ENCODE data around the gene SMARCE1.

Gene SMARCE1

DNA sequence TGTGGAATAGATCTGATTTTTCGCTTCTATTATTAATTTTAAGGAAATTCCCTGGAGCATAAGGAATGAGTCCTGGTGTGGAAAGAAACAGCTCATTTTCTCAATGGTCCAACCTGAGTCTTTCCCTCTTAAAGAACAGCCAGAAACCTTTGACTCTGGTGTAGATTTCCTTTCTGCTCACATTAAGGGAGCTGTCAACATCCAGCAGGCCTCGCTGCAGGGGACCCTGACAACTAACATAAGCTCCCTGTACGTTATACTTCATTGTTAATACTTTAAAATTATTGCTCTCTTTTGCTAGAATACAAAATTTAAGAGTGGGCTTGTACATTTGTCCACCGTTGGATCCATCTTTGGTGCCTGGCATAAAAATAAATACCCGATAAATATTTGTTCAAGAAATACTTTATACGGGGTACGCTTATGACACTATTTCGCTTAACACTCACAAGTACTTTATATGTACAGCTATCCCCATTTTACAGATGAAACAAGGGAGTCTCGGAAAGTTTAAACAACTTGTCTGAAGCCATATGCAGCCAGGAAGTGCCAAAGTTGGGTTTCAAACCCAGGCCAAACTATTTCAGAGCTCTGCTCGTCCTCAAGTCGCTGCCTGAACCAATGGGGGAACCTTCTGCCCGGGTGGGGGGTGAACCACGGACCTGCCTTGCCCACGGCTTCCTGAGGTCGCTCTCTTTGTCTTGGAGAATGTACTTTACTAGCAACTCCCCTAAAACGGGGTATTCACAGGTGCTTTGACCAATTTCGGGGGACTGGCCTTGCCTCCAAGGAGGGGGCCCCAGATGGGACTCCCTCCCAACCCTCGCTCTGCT is 611 bp downstream of the SMARCE1 start:
- peak overlapping the region; percentile 94 for H3K4me3 ChIP-seq (ENCODE audit: low read depth, low read length)

DNA sequence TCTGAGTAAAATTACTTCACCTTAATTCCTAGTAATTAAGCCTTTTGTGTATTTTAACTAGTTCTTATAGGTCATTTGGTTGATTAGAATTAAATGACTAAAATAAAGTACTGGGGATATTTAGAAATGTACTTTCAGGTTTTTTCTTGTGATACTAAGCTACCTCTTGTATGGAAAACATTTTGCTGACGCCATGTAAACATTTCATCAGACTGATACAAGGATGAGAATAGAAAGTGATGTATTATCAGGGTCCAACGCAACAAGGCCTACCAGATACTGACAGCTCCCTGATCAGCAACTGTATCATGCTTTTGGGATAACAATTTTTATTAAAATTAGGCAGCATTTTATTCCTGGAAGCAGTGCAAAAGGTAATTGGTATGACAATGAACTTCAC is 1.7 kb downstream of the SMARCE1 start:
- H3K4me3 ChIP-seq (ENCODE audit: low read depth, low read length): no peak overlapping the region

DNA sequence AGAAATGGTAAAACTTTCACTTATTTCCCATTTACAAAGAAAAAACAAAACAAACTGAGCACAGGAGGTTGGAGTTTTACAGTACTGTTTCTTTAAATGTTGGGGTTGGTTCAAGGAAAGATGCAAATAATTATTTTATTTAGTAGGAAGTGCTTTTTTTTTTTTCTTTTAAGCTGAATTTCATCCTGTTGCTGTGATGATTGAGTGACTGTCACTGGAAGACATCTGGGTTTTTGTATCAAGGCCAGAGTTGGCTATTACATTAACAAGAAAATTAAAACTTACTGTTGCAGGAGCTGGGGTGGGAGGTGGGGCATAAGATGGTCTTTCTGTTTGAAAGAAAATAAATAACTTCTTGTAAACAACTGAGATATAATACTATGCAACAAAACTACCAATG is 2.3 kb downstream of the SMARCE1 start:
- no peak overlapping the region for H3K4me3 ChIP-seq (ENCODE audit: low read depth, low read length)

DNA sequence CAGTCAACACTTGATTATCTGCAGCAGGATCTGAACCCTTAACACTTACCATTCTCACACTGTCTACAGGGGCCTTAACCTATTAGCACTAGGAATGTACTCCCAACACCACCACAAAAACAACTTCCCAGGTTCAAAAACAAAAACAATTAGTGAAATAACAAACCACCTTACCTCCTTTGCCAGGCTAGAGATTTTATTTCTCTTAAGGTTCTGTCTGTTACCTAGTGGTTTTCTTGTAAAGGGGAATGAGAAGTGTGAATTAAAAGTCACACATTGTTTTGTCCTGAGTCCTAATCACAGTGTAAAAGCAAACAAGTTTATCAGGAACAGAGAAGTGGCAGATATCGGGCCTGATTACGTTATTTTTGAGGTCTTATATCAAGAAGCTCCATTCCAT is 9.7 kb downstream of the SMARCE1 start:
- no peak overlapping the region for H3K4me3 ChIP-seq (ENCODE audit: low read depth, low read length)

DNA sequence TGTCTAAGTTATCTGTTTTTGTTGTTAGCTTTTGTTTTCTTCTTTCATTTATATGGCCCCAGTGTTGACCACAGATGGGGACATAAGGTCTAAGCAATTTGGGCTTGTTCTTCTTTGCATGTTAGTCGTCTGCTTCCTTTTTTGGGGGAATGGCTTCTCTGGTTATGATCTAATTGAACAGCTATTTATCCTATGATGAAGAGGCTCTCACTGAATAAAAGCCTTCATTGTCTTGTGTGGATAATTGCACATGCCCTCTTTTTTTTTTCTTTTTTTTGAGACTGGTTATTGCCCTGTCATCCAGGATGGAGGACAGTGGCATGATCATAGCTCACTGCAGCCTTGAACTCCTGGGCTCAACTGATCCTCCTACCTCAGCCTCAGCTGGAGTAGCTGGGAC is 13.7 kb downstream of the SMARCE1 start:
- no peak overlapping the region for H3K4me3 ChIP-seq (ENCODE audit: low read depth, low read length)

DNA sequence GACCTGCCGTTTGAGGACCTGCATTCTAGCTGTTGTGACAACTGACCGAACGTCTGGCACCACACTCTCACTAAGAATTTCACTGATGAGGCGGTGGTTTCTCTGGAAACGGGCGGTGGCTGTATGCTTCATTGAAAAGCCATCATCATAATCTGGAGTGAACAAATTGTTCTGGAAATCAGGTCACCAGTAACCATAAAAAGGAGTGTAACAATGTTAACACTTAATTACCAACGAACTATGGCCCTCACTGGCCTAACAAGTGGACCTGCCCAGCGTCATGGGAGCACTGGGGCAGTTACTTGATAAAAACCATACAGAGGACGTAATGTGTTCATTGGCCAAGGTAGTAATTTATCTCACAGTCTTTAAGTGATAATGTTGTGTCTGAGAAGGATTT is 15.4 kb downstream of the SMARCE1 start:
- H3K4me3 ChIP-seq (ENCODE audit: low read depth, low read length): no peak overlapping the region

DNA sequence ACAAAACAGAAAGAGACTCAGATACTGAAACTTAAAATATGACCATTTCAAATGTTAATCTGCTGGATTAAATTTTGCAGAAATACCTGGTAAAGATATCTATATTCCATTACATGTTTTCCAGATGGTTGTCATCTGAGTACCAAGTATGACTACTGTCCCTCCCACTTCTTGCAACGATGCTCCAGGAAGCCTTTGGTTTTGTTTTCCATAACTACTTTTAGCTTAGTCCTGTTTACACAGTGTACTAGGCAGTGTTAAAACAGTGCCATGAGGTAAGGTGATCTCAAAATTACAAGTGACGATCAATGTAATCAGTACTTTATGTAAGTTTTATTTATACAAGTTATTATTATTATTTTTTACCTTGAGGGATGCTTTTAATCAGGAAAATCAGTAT is 17.8 kb downstream of the SMARCE1 start:
- H3K4me3 ChIP-seq (ENCODE audit: low read depth, low read length): no peak overlapping the region

DNA sequence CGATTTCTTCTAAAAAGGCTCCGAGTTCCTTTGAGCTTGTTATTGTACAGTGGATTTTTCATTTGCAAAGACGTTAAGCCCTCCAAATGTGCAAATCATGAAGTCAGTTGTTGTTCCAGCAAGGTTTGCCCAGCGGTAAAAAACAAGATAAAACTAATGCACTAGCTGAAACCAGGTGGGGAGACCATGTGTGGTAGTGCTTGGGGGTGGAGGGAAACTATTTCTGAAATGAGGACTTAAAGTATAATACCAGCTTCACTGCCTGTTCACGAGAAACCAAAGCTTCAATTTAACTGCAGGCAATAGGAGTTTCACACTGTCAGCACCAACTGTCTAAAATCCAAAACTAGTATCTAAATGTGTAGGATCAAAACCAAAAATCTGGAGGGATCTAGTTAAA is 22.3 kb downstream of the SMARCE1 start:
- H3K4me3 ChIP-seq (ENCODE audit: low read depth, low read length): no peak overlapping the region

DNA sequence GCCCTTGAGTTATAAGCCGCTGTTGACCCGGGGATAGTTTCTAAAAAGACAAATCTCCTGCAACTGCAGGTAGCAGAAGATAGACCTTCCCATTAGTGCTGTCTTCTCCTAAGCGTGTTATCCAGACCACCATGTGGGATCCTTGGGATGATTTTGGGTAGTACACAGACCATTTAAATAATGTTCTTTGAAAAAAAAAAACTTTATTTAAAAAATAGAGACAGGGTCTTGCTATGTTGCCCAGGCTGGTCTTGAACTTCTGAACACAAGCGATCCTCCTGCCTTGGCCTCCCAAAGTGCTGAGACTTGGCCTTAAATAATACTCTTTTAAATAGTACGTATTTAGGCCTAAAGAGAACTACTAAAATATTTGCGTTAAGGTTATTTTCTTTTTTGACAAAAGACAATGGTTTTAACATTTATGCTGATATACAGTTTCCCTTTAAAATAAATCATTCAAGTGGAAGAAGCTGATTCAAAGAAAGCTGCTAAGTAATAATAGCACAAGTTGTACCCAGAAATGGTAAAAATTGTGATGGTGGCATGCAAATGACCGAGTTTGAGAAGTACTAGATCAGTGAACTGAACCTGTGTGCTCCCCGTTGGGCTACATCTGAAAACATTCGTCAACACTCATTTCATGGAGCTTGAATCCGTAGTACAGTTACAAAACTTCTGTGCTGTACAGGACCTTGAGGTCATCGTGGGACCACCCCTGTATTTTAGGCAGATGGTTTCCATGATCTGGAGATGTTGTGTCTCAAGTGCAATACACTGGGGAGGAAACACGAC is 24.0 kb downstream of the SMARCE1 start:
- no peak overlapping the region for H3K4me3 ChIP-seq (ENCODE audit: low read depth, low read length)

DNA sequence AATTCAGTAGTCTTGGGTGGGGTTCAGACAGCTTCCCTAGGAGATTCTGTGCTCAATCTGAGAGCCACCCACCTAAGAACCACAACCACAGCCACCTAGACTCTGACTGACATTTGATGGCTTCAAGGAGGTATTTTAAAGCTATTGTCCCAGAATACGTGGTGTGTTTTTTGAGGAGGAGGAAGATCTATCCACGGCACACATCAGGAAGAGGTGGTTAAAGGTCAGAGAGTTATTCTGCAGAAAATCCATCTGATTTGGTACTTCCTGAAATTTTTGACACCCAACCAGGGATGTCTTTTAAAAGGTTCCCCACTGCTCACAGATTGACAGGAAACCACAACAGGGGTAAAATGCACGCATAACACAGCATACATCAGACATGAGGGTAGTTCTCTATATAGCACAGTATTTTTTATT is 25.1 kb downstream of the SMARCE1 start:
- H3K4me3 ChIP-seq (ENCODE audit: low read depth, low read length): no peak overlapping the region

DNA sequence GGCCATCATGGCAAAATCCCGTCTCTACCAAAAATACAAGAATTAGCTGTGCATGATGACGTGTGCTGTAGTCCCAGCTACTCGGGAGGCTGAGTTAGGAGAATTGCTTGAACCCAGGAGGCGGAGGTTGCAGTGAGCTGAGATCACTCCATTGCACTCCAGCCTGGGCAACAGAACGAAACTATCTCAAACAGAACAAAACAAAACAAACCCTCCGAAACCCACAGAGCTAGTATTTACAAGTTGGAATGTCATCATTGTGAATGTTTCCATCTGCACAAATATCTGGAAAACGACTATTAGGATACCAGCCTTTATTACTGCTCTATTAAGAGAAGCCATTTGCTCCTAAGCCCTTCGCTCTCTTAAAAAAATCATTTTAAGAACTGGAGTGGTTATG is 26.0 kb downstream of the SMARCE1 start:
- no peak overlapping the region for H3K4me3 ChIP-seq (ENCODE audit: low read depth, low read length)

DNA sequence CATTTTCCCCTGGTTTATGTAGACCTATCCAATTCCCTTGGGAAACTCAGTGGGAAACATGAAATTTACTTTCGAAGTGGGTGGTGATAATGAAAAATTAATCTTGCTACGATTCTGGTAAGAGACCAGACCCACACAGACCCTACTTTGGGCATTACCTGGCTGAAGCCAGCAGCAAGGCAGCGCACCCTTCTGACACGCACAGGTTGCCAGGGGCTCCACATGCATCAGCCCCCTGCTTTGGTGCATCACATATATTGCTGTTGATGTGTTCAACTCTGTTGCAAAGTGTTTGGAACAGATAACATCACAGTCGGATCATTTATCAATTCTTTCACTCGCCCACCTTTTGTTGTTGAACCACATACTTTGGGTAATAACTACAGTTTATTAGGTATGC is 26.6 kb downstream of the SMARCE1 start:
- no peak overlapping the region for H3K4me3 ChIP-seq (ENCODE audit: low read depth, low read length)

DNA sequence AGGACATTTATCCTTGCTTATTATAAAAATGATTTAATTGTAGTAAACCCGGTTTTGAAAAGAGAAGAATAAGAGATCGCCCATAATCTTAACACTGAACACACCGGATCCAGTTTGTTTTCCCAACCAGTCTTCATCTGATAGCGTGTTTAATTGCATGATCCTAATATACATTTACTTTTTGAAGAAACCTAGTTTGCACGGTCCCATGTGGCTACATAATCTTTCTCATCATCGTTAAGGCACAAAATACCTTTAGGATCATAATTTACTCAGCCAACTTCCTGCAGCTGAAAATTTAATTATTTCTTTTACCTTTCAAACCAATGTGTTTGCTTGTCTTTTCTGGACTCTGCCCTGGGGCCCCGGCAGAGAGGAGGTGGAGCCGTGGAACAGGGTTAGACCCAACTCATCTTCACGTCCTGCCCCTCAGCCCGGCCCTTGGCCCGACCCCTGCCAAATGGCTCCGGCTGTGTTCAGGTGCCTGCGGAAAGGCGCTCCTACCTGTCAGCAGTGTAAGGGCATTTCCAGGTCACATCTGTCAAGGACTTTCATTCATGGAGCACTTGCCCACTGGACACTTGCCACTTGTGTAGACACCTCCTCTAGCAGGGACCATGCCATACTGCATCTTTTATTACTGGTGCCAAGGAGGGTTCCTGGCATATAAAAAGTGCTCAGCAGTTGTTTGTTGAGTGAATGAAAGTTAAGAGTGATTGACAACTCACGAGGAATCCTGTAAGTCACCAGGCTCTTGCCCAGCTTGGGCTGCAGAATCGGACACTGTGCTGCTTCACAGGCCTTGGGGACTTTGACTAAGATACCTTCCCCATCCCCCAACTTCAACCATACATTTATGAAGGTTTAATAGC is 28.6 kb downstream of the SMARCE1 start:
- H3K4me3 ChIP-seq (ENCODE audit: low read depth, low read length): no peak overlapping the region

DNA sequence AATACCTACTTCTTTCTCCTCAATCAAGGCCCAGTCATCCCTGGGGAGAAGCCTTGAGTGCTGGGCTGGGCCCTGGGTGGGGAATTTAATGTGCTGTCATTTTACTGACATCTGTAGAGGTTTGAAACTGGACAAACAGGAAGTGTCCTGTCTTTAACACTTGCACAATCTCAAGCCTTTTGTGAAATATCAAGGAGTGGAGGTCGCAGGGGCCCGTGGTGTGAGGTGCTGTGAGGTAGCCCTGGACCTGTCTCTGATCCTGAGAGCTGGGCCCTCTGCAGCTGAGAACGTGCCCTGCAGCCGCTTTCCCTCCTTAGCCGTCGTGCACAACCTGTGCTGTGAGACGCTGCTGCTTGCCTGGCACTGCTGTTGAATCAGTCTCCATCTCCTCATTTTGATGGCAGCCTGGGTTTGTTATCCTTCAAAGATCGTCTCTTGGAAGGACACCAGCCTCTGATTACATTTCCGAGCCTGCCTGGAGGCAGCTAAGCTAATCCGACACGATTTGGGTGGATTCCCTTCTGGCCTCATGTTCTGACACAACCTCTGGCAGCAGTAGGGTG is 29.9 kb downstream of the SMARCE1 start:
- H3K4me3 ChIP-seq (ENCODE audit: low read depth, low read length): no peak overlapping the region

DNA sequence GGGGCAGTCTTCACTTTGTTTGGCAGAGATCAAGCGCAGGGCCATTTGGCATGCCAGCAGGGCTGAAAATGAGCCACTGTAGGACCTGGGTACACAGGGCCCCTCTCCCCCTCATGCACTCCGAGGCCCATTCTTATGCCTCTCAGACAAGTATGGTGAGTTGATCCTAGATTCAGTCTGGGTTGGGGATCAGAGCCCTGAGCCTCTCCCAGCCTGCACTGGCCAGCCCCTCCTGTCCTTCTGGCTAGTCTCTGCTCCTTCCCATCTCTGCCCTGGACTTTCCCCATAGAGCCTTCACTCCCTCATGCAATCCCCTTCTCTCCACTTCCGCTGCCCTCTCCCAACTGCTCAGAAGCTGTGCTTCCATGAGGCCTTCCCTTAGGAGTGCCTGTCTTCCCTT is 31.0 kb downstream of the SMARCE1 start:
- no peak overlapping the region for H3K4me3 ChIP-seq (ENCODE audit: low read depth, low read length)

DNA sequence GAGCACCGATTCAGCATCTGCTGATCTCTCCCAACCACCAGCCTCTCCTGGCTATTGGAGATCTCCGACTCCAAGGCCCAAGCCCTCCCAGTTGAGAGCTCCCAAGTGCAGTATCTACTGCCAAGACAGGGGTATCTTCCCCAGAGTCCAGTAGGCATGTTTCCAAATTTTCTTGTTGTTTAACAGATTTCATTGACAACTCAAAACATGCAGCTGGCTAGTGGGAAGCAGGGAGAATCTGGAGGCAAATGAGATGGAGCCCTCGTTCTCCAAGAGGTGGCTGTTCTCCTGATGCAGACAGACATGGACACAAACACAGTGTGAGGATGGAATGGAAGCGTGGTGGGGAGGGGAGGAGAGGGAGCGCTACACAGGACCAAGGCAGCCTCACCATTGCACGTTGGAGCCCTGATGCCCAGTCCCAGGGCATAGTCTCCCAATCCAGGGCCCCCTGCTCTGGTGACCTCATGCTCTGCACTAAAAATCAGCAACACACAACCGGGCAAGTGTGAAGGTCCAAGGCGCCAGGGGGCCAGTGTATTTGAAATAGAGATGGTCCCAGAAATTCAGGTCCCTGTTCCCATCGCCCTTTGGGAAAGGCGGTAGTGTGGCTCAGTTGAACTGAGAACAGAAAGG is 31.7 kb downstream of the SMARCE1 start:
- no peak overlapping the region for H3K4me3 ChIP-seq (ENCODE audit: low read depth, low read length)

DNA sequence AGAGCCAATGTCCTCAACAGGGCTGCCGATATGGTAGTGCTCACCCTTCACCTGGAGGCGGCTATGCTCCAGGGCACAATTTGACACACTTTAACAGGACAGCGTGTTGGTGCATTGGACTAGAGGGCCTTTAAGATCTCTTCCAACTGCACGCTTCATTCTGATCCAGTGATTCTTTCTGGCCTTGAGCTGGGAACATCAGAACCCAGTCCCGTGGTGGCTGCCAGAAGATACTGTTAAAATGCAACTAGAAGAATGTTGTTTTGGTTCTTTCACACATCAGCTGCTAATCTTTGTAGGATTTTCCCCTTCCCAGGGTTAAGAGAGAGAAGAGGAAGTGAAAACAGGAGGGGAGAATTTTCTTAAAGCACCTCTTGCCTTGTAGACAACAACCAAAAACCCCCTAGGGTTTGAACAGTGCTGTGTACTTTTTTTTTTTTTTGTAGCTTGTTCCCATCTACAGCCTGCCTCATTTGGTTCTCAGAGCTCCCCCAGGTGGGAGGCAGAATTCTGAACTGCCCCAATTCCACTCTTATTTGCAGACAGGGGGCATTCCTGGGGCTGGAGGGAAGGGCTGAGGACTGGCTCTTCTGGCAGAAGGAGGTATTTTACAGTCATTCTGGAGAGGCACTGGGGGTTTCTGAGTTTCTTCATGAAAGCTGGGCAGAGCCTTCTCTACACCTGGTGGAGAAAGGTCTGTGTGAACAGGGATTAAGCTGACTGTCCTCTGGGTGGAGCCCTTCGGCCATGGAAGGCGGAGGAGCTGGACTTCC is 32.4 kb downstream of the SMARCE1 start:
- no peak overlapping the region for H3K4me3 ChIP-seq (ENCODE audit: low read depth, low read length)

DNA sequence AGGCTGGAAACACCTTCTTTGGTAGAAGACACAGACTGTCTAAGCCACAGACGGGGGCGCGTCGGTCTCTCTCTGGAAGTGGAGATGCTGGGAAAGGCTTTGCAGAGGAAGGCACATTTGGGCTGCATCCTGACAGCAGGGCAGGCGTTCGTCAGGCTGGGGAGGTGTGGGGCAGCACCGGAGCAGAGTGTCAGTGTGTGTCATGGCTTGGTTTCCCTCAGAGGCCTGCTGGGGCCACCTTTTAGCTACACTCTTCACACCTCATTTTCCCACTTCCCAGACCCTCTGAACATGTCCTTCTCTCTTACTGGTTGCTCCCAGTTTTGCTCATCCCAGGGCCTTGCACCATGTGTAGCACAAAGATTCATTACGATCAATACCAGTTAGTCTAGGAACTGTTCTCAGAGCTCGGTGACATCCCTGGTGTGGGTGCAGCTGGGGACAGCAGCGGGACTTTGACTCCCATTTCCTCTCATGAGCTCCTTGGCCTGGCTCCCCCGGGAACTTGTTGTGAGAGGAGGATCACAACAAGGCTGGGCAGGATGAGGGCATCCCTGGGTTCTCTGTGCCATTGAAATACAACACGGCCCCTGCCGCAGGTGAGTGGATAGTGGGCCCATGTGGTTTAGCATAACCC is 33.1 kb downstream of the SMARCE1 start:
- H3K4me3 ChIP-seq (ENCODE audit: low read depth, low read length): no peak overlapping the region

DNA sequence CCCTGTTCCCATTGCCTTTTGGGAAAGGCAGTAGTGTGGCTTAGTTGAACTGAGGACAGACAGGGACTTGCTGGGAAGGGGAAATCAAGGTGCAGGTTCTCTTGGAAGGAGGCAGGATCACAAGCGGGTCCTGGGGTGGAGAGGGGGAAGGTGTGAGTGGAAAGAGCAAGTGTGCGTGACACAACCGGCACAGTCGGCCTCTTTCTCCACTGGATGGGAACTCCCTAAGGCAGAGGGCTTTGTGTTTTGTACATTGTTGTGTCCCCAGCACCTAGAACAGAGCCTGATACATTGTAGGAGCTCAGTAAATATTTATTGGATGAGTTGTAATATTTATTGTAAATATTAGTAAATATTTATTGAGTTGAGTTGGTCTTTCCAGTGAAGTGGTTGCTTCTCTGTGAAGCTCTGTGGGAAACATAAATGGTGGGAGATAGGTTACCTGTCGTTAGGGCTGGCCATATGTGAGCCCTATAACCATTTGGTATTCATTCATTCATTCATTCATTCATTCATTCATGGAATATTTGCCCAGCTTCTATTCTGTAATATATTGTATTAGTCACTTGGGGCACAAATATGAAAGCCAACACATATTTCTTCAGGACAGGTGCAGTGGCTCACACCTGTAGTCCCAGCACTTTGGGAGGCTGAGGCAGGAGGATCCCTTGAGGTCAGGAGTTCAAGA is 34.0 kb downstream of the SMARCE1 start:
- no peak overlapping the region for H3K4me3 ChIP-seq (ENCODE audit: low read depth, low read length)
